Neuronal stem cell (in vitro differentiated cells): ENCODE results near the gene USP17L22.
"Not testable (repeated sequence)": the region's sequence is repeated elsewhere in the genome, so short reads cannot be mapped to it uniquely, and the experiment has no call there.

Experiments used
- DNase-seq: peaks from one replicate; pipeline ENCODE4 v3.0.0-alpha.2; 2013; ENCODE audit warnings: low spot score
- H2AFZ ChIP-seq: one replicate; pipeline ENCODE4 v1.6.1; 2013; ENCODE audit warnings: mild to moderate bottlenecking, low read length, inconsistent platforms
- H2AK5ac ChIP-seq: 2 replicates; pipeline ENCODE4 v1.6.1; 2013; ENCODE audit warnings: low read depth, mild to moderate bottlenecking, inconsistent platforms, low read length, moderate library complexity, mixed read lengths
- H2BK120ac ChIP-seq: 2 replicates; pipeline ENCODE4 v1.6.1; 2013; ENCODE audit warnings: low read depth, mild to moderate bottlenecking, inconsistent platforms, low read length, moderate library complexity, mixed read lengths
- H2BK12ac ChIP-seq: one replicate; pipeline ENCODE4 v1.6.1; 2013; ENCODE audit warnings: low read length, inconsistent platforms
- H2BK15ac ChIP-seq: 2 replicates; pipeline ENCODE4 v1.6.1; 2013; ENCODE audit warnings: mild to moderate bottlenecking, low read length, inconsistent platforms, mixed read lengths
- H2BK5ac ChIP-seq: one replicate; pipeline ENCODE4 v1.6.1; 2013; ENCODE audit warnings: inconsistent platforms, mild to moderate bottlenecking, low read length, moderate library complexity
- H3K14ac ChIP-seq: one replicate; pipeline ENCODE4 v1.6.1; 2013; ENCODE audit warnings: low read length, inconsistent platforms
- H3K18ac ChIP-seq: 2 replicates; pipeline ENCODE4 v1.6.1; 2013; ENCODE audit warnings: low read length, inconsistent platforms
- H3K23ac ChIP-seq: 2 replicates; pipeline ENCODE4 v1.6.1; 2013; ENCODE audit warnings: low read depth, mild to moderate bottlenecking, mixed read lengths, low read length, inconsistent platforms; ENCODE audit not compliant: poor library complexity
- H3K27ac ChIP-seq: replicated peaks from 3 replicates; pipeline ENCODE4 v1.5.1; 2013; ENCODE audit warnings: low read length, inconsistent platforms
- H3K27me3 ChIP-seq, 3 experiments: 2 replicates each; pipeline ENCODE4 v1.6.1; 2013; ENCODE audit warnings: low read length in 3 of 3, mild to moderate bottlenecking in 2 of 3, inconsistent platforms in 1 of 3, low read depth in 1 of 3, mixed read lengths in 1 of 3, moderate library complexity in 1 of 3; ENCODE audit not compliant: control insufficient read depth in 3 of 3, insufficient read depth in 3 of 3
- H3K36me3 ChIP-seq, 2 donors: replicated peaks in 1 of 2; 2 replicates each; pipeline ENCODE4 v1.6.1; 2013; ENCODE audit warnings: low read length in 2 of 2; ENCODE audit not compliant: control insufficient read depth in 2 of 2, insufficient read depth in 2 of 2
- H3K4ac ChIP-seq: 2 replicates; pipeline ENCODE4 v1.6.1; 2013; ENCODE audit warnings: inconsistent platforms, mild to moderate bottlenecking, low read length, moderate library complexity
- H3K4me1 ChIP-seq, 2 donors: 1 replicate in 1 of 2; 2 replicates in 1 of 2; pipeline ENCODE4 v1.6.1; 2013; ENCODE audit warnings: low read length in 2 of 2, low read depth in 1 of 2; ENCODE audit not compliant: control insufficient read depth in 2 of 2, insufficient read depth in 1 of 2
- H3K4me2 ChIP-seq: one replicate; pipeline ENCODE4 v1.6.1; 2013; ENCODE audit warnings: mild to moderate bottlenecking, low read length, inconsistent platforms; ENCODE audit not compliant: insufficient read depth, poor library complexity, severe bottlenecking
- H3K4me3 ChIP-seq, 2 donors: 2 replicates each; pipeline ENCODE4 v1.5.1; 2013; ENCODE audit warnings: low read length in 2 of 2, mild to moderate bottlenecking in 2 of 2, inconsistent platforms in 1 of 2, moderate library complexity in 1 of 2
- H3K79me1 ChIP-seq: one replicate; pipeline ENCODE4 v1.6.1; 2013; ENCODE audit warnings: low read depth, mild to moderate bottlenecking, inconsistent platforms, low read length, moderate library complexity
- H3K9ac ChIP-seq: one replicate; pipeline ENCODE4 v1.6.1; 2013; ENCODE audit warnings: mild to moderate bottlenecking, low read depth, low read length, inconsistent platforms; ENCODE audit not compliant: poor library complexity
- H3K9me3 ChIP-seq, 2 donors: replicated peaks in 1 of 2; 2 replicates each; pipeline versions ENCODE3 to v1.6.1; 2013; ENCODE audit warnings: low read length in 2 of 2, mild to moderate bottlenecking in 2 of 2, inconsistent platforms in 1 of 2, low read depth in 1 of 2, mixed read lengths in 1 of 2, moderate library complexity in 1 of 2; ENCODE audit not compliant: control insufficient read depth in 2 of 2, insufficient read depth in 1 of 2
- H4K8ac ChIP-seq: one replicate; pipeline ENCODE4 v1.6.1; 2013; ENCODE audit warnings: low read depth, mild to moderate bottlenecking, inconsistent platforms, low read length, moderate library complexity
- H4K91ac ChIP-seq: one replicate; pipeline ENCODE4 v1.6.1; 2013; ENCODE audit warnings: low read length, low read depth, mild to moderate bottlenecking, inconsistent platforms; ENCODE audit not compliant: poor library complexity
- WGBS, 2 donors: extraction: QIAGEN DNeasy Blood & Tissue Kit; methylation state at CpG; one replicate each; pipeline ENCODE4 v1.1.7; 2013; ENCODE audit warnings: missing lambda C conversion rate in 2 of 2, mixed read lengths in 1 of 2; ENCODE audit not compliant: insufficient read length in 2 of 2, insufficient replicate concordance in 1 of 2; ENCODE audit errors: extremely low coverage in 2 of 2; 5-methylcytosine and 5-hydroxymethylcytosine counted together

The USP17L22 gene

DNA sequence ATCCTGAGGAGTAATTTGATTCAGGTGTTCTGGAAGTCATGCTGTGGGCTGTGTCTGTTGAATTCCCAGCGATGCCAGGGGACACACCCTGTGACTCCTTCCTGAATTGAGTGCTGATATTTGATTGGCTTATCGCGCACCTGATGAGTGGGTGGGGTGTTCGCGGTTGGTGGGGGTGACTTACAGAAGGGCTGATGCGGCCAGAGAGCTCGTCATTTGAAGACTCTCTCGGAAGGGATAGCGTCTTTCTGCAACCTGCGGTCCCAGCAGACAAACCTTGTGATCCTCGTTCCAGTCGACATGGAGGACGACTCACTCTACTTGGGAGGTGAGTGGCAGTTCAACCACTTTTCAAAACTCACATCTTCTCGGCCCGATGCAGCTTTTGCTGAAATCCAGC, 33.3 kb upstream of the USP17L22 start, which contains the start of gene USP17L15:
USP17L15 (plus strand) TSS at position 301 of the 400 bp plus-strand sequence; CDS start at position 301, 0 bp downstream.
- DNase-seq, H2BK5ac ChIP-seq, H2BK15ac ChIP-seq, H3K23ac ChIP-seq, H4K8ac ChIP-seq, H3K27me3 ChIP-seq, H3K4me2 ChIP-seq, H3K18ac ChIP-seq, H3K36me3 ChIP-seq, H3K9me3 ChIP-seq, H3K4me3 ChIP-seq, H3K4me1 ChIP-seq, H2BK120ac ChIP-seq, H3K79me1 ChIP-seq, H3K4ac ChIP-seq, H3K27ac ChIP-seq, H2AFZ ChIP-seq, H2BK12ac ChIP-seq, H4K91ac ChIP-seq, H2AK5ac ChIP-seq, H3K14ac ChIP-seq, H3K9ac ChIP-seq: not testable (repeated sequence)
- no CpG with 5 or more reads among the region's 15 CpGs for WGBS, 2 donors

DNA sequence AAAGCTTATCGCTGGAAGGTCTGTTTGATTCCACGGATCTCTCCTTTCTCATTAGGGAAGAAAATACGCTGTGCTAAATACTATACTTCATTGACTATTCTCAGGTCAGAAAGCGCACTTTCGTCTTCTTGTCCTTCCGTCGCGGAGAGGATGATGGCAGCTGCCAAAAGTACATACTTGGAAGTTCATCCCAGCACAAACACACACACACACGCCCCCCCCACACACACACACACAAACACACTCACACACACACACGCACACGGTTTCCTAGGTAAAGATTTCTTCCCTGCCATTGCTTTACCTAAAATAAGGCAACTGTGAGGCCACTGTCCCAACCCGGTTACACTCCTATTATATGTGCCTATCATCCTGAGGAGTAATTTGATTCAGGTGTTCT, 29.0 kb upstream of the USP17L22 start:
- peak overlapping the region; percentile 68 for H4K8ac ChIP-seq
- H4K91ac ChIP-seq, H3K4me2 ChIP-seq, H2BK5ac ChIP-seq, H3K9ac ChIP-seq, H2BK12ac ChIP-seq, H2AK5ac ChIP-seq, H3K4me3 ChIP-seq, H3K9me3 ChIP-seq, H2BK120ac ChIP-seq, H3K18ac ChIP-seq, H2AFZ ChIP-seq, H3K14ac ChIP-seq, H3K79me1 ChIP-seq, H3K4ac ChIP-seq, H3K27me3 ChIP-seq, H3K4me1 ChIP-seq, H3K36me3 ChIP-seq, H3K23ac ChIP-seq, H3K27ac ChIP-seq, H2BK15ac ChIP-seq: not testable (repeated sequence)
- WGBS, 2 donors, result 100% methylated on average over 3 of the region's 12 CpGs; no CpG with 5 or more reads in 1 of the 2 donors
- DNase-seq, result peak; percentile 6

DNA sequence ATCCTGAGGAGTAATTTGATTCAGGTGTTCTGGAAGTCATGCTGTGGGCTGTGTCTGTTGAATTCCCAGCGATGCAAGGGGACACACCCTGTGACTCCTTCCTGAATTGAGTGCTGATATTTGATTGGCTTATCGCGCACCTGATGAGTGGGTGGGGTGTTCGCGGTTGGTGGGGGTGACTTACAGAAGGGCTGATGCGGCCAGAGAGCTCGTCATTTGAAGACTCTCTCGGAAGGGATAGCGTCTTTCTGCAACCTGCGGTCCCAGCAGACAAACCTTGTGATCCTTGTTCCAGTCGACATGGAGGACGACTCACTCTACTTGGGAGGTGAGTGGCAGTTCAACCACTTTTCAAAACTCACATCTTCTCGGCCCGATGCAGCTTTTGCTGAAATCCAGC, 23.8 kb upstream of the USP17L22 start, which contains the start of gene USP17L17:
USP17L17 (plus strand) TSS at position 301 of the 400 bp plus-strand sequence; CDS start at position 301, 0 bp downstream.
- H3K27me3 ChIP-seq, DNase-seq, H3K4me2 ChIP-seq, H3K9me3 ChIP-seq, H3K27ac ChIP-seq, H3K36me3 ChIP-seq, H3K79me1 ChIP-seq, H2BK15ac ChIP-seq, H2BK120ac ChIP-seq, H3K18ac ChIP-seq, H3K4ac ChIP-seq, H3K4me1 ChIP-seq, H3K14ac ChIP-seq, H4K8ac ChIP-seq, H2AK5ac ChIP-seq, H3K9ac ChIP-seq, H2AFZ ChIP-seq, H3K23ac ChIP-seq, H2BK12ac ChIP-seq, H3K4me3 ChIP-seq, H4K91ac ChIP-seq, H2BK5ac ChIP-seq: not testable (repeated sequence)
- no CpG with 5 or more reads among the region's 14 CpGs for WGBS, 2 donors

DNA sequence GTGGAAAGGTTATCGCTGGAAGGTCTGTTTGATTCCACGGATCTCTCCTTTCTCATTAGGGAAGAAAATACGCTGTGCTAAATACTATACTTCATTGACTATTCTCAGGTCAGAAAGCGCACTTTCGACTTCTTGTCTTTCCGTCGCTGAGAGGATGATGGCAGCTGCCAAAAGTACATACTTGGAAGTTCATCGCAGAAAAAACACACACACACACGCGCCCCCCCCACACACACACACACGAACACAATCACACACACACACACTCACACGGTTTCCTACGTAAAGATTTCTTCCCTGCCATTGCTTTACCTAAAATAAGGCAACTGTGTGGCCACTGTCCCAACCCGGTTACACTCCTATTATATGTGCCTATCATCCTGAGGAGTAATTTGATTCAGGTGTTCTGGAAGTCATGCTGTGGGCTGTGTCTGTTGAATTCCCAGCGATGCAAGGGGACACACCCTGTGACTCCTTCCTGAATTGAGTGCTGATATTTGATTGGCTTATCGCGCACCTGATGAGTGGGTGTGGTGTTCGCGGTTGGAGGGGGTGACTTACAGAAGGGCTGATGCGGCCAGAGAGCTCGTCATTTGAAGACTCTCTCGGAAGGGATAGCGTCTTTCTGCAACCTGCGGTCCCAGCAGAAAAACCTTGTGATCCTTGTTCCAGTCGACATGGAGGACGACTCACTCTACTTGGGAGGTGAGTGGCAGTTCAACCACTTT, 19.3 kb upstream of the USP17L22 start, which contains the start of gene USP17L18:
USP17L18 (plus strand) TSS at position 678 of the 728 bp plus-strand sequence; CDS start at position 678, 0 bp downstream.
- not testable (repeated sequence) for H3K4me2 ChIP-seq, H3K27ac ChIP-seq, H3K18ac ChIP-seq, H3K36me3 ChIP-seq, H4K8ac ChIP-seq, H3K9me3 ChIP-seq, H2BK5ac ChIP-seq, DNase-seq, H3K14ac ChIP-seq, H3K4me3 ChIP-seq, H3K4me1 ChIP-seq, H3K9ac ChIP-seq, H2AK5ac ChIP-seq, H2BK15ac ChIP-seq, H3K27me3 ChIP-seq, H4K91ac ChIP-seq, H3K79me1 ChIP-seq, H2BK12ac ChIP-seq, H2AFZ ChIP-seq, H3K23ac ChIP-seq, H2BK120ac ChIP-seq, H3K4ac ChIP-seq
- WGBS, 2 donors, result 100% methylated on average over 3 of the region's 26 CpGs; no CpG with 5 or more reads in 1 of the 2 donors
